GM12891 (cell line): ENCODE data around the gene RAP2A.

Experiments used
- DNase-seq: peaks from one replicate; pipeline ENCODE4 v3.0.0; 2011; ENCODE audit warnings: low spot score; ENCODE audit not compliant: insufficient read length
- FAIRE-seq: peaks from 2 replicates; lab custom pipeline; 2011; peaks lifted over from hg19 to GRCh38; lab: Jason Lieb, UNC
- PAX5 ChIP-seq: IDR thresholded peaks from 2 replicates; pipeline ENCODE4 v1.6.1; 2011; ENCODE audit warnings: low read length, moderate library complexity, mild to moderate bottlenecking; ENCODE audit not compliant: insufficient read depth, severe bottlenecking
- POLR2A ChIP-seq: IDR thresholded peaks from 2 replicates; pipeline ENCODE4 v1.6.1; 2011; ENCODE audit warnings: low read depth, low read length, control low read depth
- POLR2AphosphoS5 ChIP-seq: IDR thresholded peaks from 2 replicates; pipeline ENCODE4 v1.6.1; 2011; ENCODE audit warnings: low read depth, low read length, control low read depth
- POU2F2 ChIP-seq: IDR thresholded peaks from 2 replicates; pipeline ENCODE4 v1.6.1; 2011; ENCODE audit warnings: low read depth, mild to moderate bottlenecking, control low read depth, low read length, moderate library complexity
- SPI1 ChIP-seq: IDR thresholded peaks from 2 replicates; pipeline ENCODE4 v1.6.1; 2011; ENCODE audit warnings: low read depth, low read length, control low read depth
- TAF1 ChIP-seq: IDR thresholded peaks from 2 replicates; pipeline ENCODE4 v1.6.1; 2011; ENCODE audit warnings: low read depth, low read length, control low read depth

RAP2A gene

GRCh38 chr13:97431171-97431764 lies 2.7 kb upstream of the RAP2A start:
- no peak for DNase-seq
- no peak for FAIRE-seq
- TF ChIP-seq POU2F2 (no peak), SPI1 (no peak), PAX5 (no peak), POLR2A (no peak), POLR2AphosphoS5 (no peak), TAF1 (no peak)

DNA sequence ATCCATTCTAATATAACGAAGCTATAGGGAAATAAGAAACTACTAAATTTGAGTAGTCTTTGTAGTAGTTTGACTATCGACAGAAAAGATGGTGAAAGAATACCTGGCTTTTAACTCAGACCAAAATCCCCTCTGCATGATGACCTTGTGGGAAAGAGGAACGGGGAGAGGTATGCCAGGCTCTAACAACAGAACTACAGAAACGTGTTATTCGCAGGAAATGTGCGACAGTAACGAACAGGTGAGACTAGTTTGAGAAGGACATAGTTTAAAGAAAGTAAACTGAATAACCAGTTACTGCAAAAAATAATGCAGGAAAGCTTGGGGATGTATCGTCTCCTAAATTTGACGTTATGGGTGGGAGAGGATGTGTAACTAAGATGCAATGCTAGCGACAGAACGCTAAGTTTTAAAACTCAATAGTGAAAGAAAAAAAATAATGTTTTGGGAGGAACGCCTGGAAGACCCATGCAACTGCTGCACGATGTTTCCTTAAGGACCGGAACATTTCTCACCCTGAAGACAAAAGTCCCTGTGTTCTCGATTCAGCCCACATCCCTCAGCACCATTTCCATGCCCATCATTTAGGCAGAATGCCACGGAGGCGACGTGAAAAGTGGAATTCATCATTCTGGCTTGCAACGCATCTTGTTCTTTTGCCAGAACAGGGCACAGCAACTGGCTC lies 1.6 kb upstream of the RAP2A start:
- TF ChIP-seq PAX5 = no peak
- TF ChIP-seq POU2F2 = no peak
- TF ChIP-seq TAF1 = 0 out of 2 replicates have a peak, but pooled peaks have one; percentile 36
- TF ChIP-seq POLR2A = peak; percentile 76
- 0 out of 2 replicates have a peak, but pooled peaks have one; percentile 59 for TF ChIP-seq POLR2AphosphoS5
- peak; percentile 48; the same call in 1 of the 2 replicates for TF ChIP-seq SPI1
- DNase-seq = no peak
- peak; percentile 71 for FAIRE-seq

- FAIRE-seq = peak; percentile 97
- TF ChIP-seq POU2F2 (peak; percentile 43; the same call in 1 of the 2 replicates), PAX5 (no peak), POLR2A (no peak), SPI1 (no peak; the same call in 1 of the 2 replicates), POLR2AphosphoS5 (0 out of 2 replicates have a peak, but pooled peaks have one; percentile 46), TAF1 (no peak)
- peak; percentile 42 for DNase-seq
Observed at GRCh38 chr13:97432917-97433726, 847 bp upstream of the RAP2A start.

GRCh38 chr13:97434397-97435201 lies 630 bp downstream of the RAP2A start:
- no peak for DNase-seq
- TF ChIP-seq PAX5 = no peak
- TF ChIP-seq SPI1 = 0 out of 2 replicates have a peak, but pooled peaks have one; percentile 11
- FAIRE-seq = peak; percentile 86

- FAIRE-seq = no peak
- no peak for DNase-seq
- TF ChIP-seq POLR2A = no peak
- no peak for TF ChIP-seq TAF1
- TF ChIP-seq PAX5 = no peak
- no peak for TF ChIP-seq SPI1
- no peak for TF ChIP-seq POU2F2
- no peak for TF ChIP-seq POLR2AphosphoS5
Observed at GRCh38 chr13:97435323-97435722, 1.4 kb downstream of the RAP2A start.

- no peak for DNase-seq
- TF ChIP-seq TAF1 (no peak), PAX5 (no peak), POU2F2 (no peak), SPI1 (no peak), POLR2AphosphoS5 (no peak)
- FAIRE-seq = peak; percentile 60
Observed at GRCh38 chr13:97435794-97436193, 1.8 kb downstream of the RAP2A start.

- TF ChIP-seq POU2F2 (no peak), PAX5 (no peak), TAF1 (no peak)
- DNase-seq (no peak), FAIRE-seq (no peak)
Observed at GRCh38 chr13:97436845-97437244, 2.9 kb downstream of the RAP2A start.

DNA sequence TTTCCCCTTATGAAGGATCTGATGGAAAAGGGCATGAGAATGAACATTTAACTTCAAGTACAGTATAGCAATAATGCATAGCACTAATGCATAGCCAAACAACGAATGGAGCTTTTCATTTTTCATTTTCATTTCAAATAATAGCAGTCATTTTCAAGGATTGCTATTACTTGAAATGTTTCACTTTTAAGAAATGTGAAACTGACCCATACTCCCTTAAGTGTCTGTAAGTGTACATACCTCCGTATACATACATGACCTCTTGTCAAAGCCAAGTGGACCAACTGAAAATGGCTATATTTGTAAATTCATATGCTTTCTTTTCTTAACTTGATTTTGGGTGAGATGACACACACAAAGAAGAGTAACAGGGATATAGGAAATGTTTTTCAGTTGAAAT lies 3.8 kb downstream of the RAP2A start:
- TF ChIP-seq POU2F2 (no peak), PAX5 (no peak), POLR2AphosphoS5 (no peak), POLR2A (no peak), SPI1 (no peak)
- DNase-seq = no peak
- no peak for FAIRE-seq

DNA sequence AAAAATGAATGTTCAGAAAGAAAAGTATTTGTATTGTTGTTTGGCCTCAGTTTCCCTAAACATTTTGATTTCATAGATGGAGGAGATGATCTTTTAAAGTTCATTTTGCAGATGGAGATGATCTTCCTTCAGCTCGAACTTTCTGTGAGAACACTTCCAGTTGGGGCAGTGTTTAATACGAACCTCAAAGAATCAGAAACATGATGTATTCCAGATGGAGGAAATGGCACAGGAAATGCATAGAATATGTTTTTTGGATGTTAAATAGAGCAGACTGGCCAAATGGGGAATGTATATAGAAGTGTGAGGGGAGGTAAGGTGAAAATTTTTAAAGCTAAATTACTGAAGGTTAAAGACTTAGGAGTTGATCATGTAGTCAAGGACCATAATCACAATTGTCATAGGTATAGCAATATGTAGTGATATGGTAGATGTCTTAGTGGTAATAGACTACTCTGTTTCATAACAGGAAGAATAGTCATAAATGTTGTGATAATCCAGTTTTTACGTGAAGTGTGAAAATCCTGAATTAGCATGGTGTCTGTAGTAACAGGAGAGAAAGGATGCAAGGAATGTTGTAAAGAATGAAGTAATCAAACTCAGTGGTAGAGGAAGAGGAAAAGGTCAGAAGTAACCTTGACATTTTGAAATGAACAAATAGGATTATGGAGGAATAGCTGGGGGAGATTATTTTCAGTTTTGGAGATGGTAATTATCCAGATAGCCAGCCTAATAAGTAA lies 5.1 kb downstream of the RAP2A start:
- no peak for TF ChIP-seq PAX5
- TF ChIP-seq POLR2A = no peak
- TF ChIP-seq SPI1 = no peak
- no peak for TF ChIP-seq POU2F2
- TF ChIP-seq TAF1 = no peak
- TF ChIP-seq POLR2AphosphoS5 = no peak
- DNase-seq (no peak), FAIRE-seq (no peak)
